NT2/D1 (cell line): ENCODE results near the gene DRICH1.
"Not testable (repeated sequence)": the region's sequence is repeated elsewhere in the genome, so short reads cannot be mapped to it uniquely, and the experiment has no call there.

Experiments used
- SUZ12 ChIP-seq: IDR thresholded peaks from 2 replicates; pipeline ENCODE4 v1.6.1; 2011; ENCODE audit not compliant: insufficient read length, insufficient read depth; ENCODE audit errors: extremely low read depth
- YY1 ChIP-seq: IDR thresholded peaks from 2 replicates; pipeline ENCODE4 v1.6.1; 2011; ENCODE audit not compliant: insufficient read length, insufficient read depth

- TF ChIP-seq YY1, SUZ12: not testable (repeated sequence)
Observed at GRCh38 chr22:23674886-23675501, 42.9 kb upstream of the DRICH1 start.
